Measurements from ENCODE around the gene LLPH.

GRCh38 chr12:66085213-66085612 lies 45.3 kb downstream of the LLPH start:
- TF ChIP-seq EP300 (IDR thresholded peaks at IDR 0.05; ENCODE audit: borderline replicate concordance) (no peak), YY1 (IDR thresholded peaks at IDR 0.05; ENCODE audit: low read depth) (no peak), ZBTB7A (IDR thresholded peaks at IDR 0.05; ENCODE audit: low read depth) (no peak), CEBPB (IDR thresholded peaks at IDR 0.05) (no peak), TCF12 (IDR thresholded peaks at IDR 0.05; ENCODE audit: low read depth) (no peak), EGR1 (IDR thresholded peaks at IDR 0.05) (no peak), RAD21 (IDR thresholded peaks at IDR 0.05; ENCODE audit: low read depth) (no peak), NFIC (IDR thresholded peaks at IDR 0.05) (no peak), FOXM1 (IDR thresholded peaks at IDR 0.05; ENCODE audit: borderline replicate concordance, low read depth) (no peak)
- TF ChIP-seq, protein P1, sequence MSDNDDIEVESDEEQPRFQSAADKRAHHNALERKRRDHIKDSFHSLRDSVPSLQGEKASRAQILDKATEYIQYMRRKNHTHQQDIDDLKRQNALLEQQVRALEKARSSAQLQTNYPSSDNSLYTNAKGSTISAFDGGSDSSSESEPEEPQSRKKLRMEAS (IDR thresholded peaks at IDR 0.05): no peak
- TF ChIP-seq, protein P2, sequence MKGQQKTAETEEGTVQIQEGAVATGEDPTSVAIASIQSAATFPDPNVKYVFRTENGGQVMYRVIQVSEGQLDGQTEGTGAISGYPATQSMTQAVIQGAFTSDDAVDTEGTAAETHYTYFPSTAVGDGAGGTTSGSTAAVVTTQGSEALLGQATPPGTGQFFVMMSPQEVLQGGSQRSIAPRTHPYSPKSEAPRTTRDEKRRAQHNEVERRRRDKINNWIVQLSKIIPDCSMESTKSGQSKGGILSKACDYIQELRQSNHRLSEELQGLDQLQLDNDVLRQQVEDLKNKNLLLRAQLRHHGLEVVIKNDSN (IDR thresholded peaks at IDR 0.05): no peak
- TF ChIP-seq, protein P3, sequence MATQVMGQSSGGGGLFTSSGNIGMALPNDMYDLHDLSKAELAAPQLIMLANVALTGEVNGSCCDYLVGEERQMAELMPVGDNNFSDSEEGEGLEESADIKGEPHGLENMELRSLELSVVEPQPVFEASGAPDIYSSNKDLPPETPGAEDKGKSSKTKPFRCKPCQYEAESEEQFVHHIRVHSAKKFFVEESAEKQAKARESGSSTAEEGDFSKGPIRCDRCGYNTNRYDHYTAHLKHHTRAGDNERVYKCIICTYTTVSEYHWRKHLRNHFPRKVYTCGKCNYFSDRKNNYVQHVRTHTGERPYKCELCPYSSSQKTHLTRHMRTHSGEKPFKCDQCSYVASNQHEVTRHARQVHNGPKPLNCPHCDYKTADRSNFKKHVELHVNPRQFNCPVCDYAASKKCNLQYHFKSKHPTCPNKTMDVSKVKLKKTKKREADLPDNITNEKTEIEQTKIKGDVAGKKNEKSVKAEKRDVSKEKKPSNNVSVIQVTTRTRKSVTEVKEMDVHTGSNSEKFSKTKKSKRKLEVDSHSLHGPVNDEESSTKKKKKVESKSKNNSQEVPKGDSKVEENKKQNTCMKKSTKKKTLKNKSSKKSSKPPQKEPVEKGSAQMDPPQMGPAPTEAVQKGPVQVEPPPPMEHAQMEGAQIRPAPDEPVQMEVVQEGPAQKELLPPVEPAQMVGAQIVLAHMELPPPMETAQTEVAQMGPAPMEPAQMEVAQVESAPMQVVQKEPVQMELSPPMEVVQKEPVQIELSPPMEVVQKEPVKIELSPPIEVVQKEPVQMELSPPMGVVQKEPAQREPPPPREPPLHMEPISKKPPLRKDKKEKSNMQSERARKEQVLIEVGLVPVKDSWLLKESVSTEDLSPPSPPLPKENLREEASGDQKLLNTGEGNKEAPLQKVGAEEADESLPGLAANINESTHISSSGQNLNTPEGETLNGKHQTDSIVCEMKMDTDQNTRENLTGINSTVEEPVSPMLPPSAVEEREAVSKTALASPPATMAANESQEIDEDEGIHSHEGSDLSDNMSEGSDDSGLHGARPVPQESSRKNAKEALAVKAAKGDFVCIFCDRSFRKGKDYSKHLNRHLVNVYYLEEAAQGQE (IDR thresholded peaks at IDR 0.05; ENCODE audit: low read depth): no peak
